HG02623 (cell line): ENCODE measurements around the gene SCRT2.

Experiments
- ATAC-seq: cut with Tn5 transposase; IDR thresholded peaks from one replicate; pipeline ENCODE4 v1.9.1; 2021; ENCODE audit warnings: moderate library complexity; ENCODE audit not compliant: unreplicated experiment

SCRT2 gene

GRCh38 chr20:672963-673602 is 2.5 kb downstream of the SCRT2 start:
- no peak for ATAC-seq

DNA sequence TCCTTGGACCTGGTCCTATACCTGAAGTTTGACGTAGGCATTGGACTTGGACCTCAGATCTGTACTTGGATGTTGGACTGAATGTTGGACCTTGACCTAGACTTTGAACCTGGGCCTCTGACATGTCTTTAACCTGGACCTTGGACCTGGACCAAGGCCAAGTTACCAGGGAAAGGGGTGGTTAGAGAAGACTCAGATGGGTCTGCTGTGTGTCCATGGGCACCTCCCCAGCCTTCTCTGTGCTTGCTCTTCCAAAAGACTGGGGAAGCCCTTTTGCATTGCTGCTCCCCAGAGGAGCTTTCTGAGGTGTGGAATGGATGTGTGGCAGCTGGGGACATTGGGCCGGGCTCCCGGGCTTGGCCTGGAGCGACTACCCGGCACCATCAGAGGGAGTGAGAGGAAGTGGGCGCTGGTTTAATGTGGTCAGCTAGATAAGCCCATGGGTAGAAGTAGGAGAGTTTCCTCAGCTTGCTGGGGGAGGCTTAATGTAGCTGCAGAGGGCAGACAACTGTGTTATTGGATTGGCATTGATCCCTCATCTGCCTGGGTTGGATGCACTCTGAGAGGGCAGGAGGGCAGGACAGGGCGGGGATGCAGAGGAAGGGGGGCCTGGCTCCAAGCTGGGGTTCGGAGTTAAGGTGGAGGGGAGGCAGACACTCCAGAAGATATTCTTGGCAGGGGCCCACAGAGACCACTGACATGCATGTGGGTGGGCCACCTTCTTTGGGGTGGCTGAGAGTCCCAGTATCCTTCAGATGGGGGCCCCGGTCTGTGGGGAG is 4.2 kb downstream of the SCRT2 start:
- ATAC-seq: no peak

- no peak for ATAC-seq
These were observed 6.0 kb downstream of the SCRT2 start for GRCh38 chr20:669573-669972.

GRCh38 chr20:668638-669037 is 7.0 kb downstream of the SCRT2 start:
- ATAC-seq: no peak

DNA sequence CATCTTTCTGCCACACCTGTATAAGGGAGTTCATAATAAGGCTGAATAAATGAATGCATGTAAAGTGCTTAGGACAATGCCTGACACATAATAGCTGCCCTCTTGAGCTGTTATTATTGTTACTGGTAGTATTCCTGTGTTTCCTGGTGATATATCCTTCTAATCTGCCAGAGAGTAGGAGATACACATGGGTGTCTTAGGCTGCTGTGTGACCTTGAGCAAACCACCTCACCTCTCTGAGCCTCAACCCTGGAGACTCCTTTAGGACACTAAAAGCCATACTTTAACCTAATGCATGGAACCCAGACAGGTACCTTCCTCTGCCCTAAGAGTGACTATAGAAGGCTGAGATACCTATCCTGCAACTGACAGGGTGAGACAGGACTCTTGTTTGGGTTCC is 7.6 kb downstream of the SCRT2 start:
- ATAC-seq: no peak

DNA sequence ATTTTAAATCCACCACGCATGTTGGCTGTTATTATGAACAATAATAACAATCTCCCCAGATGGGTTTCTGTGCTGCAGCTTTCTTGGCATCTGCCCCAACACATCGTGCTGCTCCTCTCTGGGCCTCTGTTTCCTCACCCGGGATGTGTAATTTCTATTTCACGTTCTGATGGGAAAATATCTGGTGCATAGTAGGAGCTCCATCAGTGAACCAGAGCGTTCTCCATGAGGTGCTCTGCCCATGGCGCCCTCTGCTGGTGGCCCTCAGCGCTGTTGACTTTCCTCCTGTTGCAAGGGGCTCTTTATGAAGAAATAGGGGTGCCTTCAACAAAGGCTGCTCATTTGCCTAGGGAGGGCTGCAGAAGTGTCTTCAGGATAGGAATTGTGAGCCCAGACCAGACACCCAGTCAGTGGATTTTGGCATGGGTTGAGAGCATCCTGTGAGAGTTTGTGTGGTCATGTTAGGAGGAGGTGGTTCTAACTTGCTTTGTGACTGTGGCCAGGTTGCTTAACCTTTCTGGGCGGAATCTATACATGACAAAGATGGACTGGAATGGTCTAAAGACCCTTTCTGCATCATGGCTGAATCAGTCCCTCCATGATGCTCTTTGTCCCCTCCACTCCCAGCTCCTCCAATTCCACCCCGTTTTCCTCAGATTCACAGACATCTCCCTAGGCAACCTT is 8.1 kb downstream of the SCRT2 start:
- no peak for ATAC-seq

DNA sequence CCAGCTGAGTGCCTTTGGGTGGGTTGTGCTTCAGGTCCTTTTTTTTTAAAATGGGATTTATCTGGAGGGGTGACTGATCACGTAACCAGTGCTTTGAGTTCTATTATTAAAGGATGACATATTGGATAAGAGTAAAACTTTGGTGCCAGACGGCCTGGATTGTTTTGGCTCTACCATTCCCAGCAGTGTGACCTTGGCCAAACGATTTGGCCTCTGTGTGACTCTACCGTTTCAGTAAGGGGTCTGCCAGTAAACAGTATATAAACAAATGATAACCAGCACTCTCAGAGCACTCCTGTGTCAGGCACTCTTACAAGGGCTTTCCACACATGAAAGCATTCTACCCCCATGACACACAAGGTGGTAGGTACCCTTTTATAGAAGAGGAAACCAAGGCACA is 8.7 kb downstream of the SCRT2 start:
- ATAC-seq: no peak

- ATAC-seq: no peak
These were observed 10.3 kb downstream of the SCRT2 start for GRCh38 chr20:665276-665675.

GRCh38 chr20:664576-664975 is 11.0 kb downstream of the SCRT2 start:
- ATAC-seq: no peak

DNA sequence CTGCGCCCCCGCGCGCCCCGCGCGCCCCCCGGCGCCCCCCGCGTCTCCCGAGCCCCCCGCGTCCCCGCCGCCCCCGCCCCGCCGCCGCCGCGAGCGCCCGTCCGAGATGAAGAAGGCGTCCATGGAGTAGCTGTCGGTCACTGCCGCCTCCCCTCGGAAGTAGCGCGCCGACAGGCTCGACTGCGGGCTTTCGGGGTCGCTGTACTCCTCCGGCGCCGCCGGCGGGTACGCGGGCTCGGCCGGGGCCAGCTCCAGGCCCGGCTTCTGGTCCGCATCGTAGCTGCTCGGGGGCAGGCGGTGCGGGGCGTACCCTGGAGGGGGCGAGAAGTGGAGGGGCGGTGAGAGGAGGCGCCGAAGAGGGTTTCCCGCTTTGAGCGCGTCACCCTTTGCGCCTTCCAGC is 11.5 kb downstream of the SCRT2 start:
- ATAC-seq: no peak

DNA sequence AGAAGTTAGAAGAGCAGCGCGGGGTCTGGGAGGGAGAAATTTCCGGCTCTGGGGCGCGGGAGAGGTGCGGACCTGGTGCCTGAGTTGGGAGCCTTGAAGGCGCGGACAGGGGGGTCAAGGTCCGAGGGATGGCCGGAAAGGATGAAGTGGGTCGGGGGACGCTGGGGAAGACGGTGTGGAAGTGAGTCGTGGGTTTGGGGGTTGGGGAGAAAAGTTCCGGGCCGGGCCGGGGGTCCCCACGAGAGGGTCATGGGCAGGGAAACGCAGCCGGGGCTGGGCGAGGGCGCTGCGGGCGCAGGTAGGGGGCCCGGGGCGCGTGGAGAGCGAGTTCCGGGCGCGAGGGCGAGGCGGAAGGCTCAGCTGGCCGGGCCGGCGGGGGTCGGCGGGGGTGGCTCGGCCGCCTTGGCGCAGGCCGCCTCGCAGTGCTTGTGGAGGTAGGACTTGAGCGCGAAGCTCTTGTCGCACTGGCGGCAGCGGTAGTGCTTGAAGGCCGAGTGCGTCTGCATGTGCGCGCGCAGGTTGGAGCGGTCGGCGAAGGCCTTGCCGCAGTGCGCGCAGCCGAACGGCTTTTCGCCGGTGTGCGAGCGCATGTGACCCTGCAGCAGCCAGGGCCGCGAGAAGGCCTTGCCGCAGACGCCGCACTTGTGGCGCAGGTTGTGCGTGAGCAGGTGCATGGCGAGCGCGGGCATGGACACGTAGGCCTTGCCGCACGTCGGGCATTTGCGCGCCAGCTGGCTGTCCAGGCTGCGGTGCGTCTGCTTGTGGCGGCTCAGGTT is 12.1 kb downstream of the SCRT2 start:
- ATAC-seq: no peak

DNA sequence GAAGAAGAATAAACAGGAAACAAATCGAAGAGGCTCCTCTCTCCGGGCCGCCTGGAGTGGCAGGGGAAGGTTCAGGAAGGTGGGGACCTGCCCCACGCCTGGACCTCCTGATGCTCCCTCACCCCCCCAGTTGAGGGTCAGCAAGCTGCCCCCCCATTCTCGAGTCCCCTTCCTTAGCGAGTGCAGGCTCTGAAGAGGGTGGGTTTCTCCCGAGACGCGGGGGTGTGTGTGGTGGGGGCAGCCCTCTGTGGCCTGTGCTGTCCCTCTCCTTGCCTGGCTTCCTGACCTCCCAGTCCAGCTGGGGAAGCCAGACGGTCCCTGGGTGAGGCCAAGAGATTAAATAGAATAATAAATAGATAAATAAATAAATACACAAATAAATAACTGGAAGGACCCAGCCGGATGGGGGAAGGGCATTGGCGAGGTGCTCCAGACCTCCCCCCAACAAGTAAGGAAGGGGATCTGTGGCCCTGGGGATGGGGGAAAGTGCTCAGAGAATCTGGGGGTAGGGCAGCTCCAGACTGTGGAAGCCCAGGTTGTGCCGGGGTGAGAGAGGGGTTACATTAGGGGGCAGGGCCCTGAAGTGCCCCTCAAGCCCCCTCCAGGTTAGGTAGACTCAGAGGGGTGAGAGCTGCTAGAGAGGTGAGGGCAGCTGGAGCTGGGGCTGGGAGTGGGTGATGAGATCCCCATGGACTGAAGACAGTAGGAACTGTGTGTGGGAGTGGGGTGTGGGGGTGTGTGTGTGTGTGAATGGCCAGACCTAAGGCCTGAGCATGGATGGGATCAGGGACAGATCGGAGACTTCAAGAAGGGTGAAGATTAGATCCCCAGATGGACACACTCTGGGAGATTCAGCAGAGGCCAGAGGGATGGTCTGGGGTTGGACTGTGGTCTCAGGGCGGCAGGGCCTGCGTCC is 13.1 kb downstream of the SCRT2 start:
- ATAC-seq: no peak

DNA sequence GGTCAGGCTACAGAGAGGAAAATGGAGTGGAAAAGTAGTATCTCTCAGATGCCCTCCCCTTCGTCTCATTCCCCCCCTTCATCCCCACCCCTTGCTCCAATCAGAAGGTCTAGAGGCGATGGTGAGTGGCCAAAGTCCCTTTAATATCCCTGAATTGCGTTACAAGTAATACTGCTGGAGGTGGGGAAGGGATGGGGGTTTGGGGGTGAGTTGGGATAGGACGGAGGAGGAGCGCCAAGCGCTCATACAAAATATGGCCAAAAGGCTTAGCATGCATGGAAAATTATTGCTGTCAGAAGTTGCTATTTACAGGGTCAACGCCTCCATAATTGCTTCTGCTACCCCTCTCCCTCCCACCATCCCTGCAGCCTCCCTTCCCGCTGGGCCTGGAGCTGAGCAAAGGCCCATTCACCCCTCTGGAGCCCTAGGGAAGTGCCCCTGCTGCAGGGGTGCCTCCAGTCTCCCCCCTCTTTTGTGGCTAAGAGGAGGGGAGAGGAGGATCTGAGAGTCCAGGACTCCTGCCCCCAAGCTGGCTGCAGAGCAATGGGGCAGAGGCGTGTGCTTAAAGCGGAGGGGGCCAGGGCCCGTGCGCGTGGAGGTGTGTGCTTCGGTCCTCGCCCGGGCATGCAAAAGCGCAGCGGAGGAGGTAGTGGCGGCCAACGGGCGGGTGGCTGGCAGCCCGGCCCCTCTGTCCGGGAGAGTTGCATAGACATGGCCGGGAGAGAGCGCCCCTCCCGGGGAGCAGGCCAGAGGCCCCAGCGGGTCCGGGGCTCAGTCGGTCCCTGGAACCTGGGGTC is 13.9 kb downstream of the SCRT2 start:
- no peak for ATAC-seq

GRCh38 chr20:658731-659291 is 16.8 kb downstream of the SCRT2 start:
- no peak for ATAC-seq

- ATAC-seq: no peak
These were observed 17.4 kb downstream of the SCRT2 start for GRCh38 chr20:658202-658601.

DNA sequence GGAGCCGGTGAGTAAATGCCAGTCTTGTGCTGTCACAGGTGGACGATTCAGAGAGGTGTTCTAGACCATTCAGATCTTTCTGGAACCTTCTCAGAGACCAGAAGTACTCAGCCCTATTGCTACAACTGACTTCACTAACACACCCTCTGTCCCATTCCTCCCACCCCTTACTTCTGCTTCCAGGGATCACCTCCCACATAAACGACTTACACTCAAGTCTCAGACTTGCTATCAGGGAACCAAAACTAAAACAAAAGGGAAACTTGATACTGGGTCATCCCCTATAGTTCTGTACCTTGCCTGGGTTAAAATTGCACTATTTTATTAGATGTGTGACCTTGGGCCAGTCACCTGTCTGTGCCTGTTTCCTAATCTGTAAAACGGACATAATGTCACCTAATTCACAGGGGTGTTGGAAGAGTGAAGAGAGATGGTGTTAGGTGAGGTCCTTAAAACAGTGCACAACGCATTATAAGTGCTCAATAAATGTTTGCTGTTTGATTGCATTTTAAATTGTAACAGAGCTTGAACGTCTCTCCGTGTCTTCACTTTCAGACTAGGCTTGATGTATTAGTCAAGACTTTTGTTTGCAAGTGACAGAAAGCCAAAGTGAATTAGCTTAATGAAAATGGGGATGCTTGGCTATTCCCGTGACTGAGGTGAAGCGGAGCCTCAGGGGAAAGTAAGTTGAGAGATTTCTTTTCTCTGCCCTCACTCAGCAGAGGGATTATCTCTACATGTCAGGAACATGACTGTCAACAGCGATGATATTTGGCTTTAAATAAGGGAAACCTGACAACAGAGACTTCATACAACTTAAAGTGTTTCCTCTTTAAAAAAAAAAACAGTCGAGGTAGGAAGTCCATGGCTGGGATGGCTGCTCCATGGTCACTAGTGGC is 19.6 kb downstream of the SCRT2 start:
- no peak for ATAC-seq

DNA sequence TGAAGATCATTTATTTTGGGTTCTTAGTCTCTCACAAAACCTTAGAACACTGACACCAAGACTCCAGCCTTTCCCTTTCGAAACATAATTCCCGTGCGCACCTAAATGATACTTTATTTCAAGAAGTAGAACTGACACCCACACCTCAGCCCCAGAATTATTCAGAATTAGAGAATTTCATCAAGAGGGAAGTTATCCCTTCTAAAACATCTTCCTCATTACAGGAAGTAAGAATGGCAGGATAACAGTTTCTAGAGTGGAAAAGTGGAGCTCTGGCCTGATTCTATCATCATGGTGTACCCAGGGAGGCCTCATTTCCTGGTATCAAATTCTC is 21.2 kb downstream of the SCRT2 start:
- ATAC-seq: no peak
